NK-92 (cell line): ENCODE data around the gene STK10.

Experiments
- DNase-seq: peaks from one replicate; lab custom pipeline; 2025; ENCODE audit not compliant: unreplicated experiment; lab: John Stamatoyannopoulos, UW

STK10 gene

GRCh38 chr5:172059661-172060100, 128.3 kb downstream of the STK10 start:
- no peak for DNase-seq

- DNase-seq = no peak
Observed at GRCh38 chr5:172058088-172058487, 129.9 kb downstream of the STK10 start.

GRCh38 chr5:172055996-172056395, 132.0 kb downstream of the STK10 start:
- no peak for DNase-seq

- DNase-seq = no peak
Observed at GRCh38 chr5:172055421-172055820, 132.6 kb downstream of the STK10 start.

- no peak for DNase-seq
Observed at GRCh38 chr5:172054611-172055153, 133.3 kb downstream of the STK10 start.

GRCh38 chr5:172052450-172053236, 135.4 kb downstream of the STK10 start:
- DNase-seq = no peak

- DNase-seq = no peak
Observed at GRCh38 chr5:172051643-172052339, 136.2 kb downstream of the STK10 start.

GRCh38 chr5:172050080-172050479, 137.9 kb downstream of the STK10 start:
- DNase-seq = no peak

GRCh38 chr5:172049226-172049796, 138.7 kb downstream of the STK10 start:
- DNase-seq = no peak

GRCh38 chr5:172048539-172049101, 139.4 kb downstream of the STK10 start:
- DNase-seq = no peak

GRCh38 chr5:172048170-172048422, 139.9 kb downstream of the STK10 start:
- no peak for DNase-seq

- no peak for DNase-seq
Observed at GRCh38 chr5:172046593-172046992, 141.4 kb downstream of the STK10 start.

GRCh38 chr5:172045315-172045632, 142.8 kb downstream of the STK10 start:
- DNase-seq = no peak

GRCh38 chr5:172044631-172045314, 143.3 kb downstream of the STK10 start:
- no peak for DNase-seq

- no peak for DNase-seq
Observed at GRCh38 chr5:172043865-172044264, 144.2 kb downstream of the STK10 start.

- DNase-seq = no peak
Observed at GRCh38 chr5:172042183-172042582, 145.8 kb downstream of the STK10 start.

GRCh38 chr5:172038167-172038566, 149.9 kb downstream of the STK10 start:
- no peak for DNase-seq

- DNase-seq = no peak
Observed at GRCh38 chr5:172035049-172035448, 153.0 kb downstream of the STK10 start.

GRCh38 chr5:172031894-172032461, 156.0 kb downstream of the STK10 start:
- no peak for DNase-seq

GRCh38 chr5:172029876-172030275, 158.1 kb downstream of the STK10 start:
- no peak for DNase-seq

GRCh38 chr5:172028167-172028566, 159.9 kb downstream of the STK10 start:
- no peak for DNase-seq
